KMS-11 (cell line): ENCODE data around the gene ANK3.

Source experiments
- H2AFZ ChIP-seq: fragments of 200-600 bp; sonication (generic); 2 replicates; pipeline ENCODE4 v1.6.1; 2016; ENCODE audit warnings: antibody characterized with exemption, mixed run types, low read depth
- H3K27ac ChIP-seq: fragments of 200-600 bp; sonication (generic); 2 replicates; pipeline ENCODE4 v1.6.1; 2016; ENCODE audit warnings: mild to moderate bottlenecking, mixed run types
- H3K27me3 ChIP-seq: fragments of 200-600 bp; sonication (generic); 2 replicates; pipeline ENCODE4 v1.6.1; 2017; ENCODE audit warnings: mild to moderate bottlenecking, low read depth, mixed run types, moderate library complexity; ENCODE audit not compliant: insufficient read depth
- H3K36me3 ChIP-seq: fragments of 200-600 bp; sonication (generic); 2 replicates; pipeline ENCODE4 v1.6.1; 2017; ENCODE audit warnings: mild to moderate bottlenecking, mixed run types; ENCODE audit not compliant: insufficient read depth
- H3K4me1 ChIP-seq: fragments of 200-600 bp; sonication (generic); 2 replicates; pipeline ENCODE4 v1.6.1; 2016; ENCODE audit warnings: mild to moderate bottlenecking, low read depth, mixed run types; ENCODE audit not compliant: poor library complexity, severe bottlenecking
- H3K4me2 ChIP-seq: fragments of 200-600 bp; sonication (generic); 2 replicates; pipeline ENCODE4 v1.7.0; 2016; ENCODE audit warnings: mild to moderate bottlenecking, mixed run types
- H3K4me3 ChIP-seq: fragments of 200-600 bp; sonication (generic); IDR thresholded peaks from 2 replicates; pipeline ENCODE4 v1.6.1; 2017; ENCODE audit warnings: low read depth, low read length, mixed read lengths; ENCODE audit not compliant: insufficient read depth
- H3K79me2 ChIP-seq: fragments of 200-600 bp; sonication (generic); 2 replicates; pipeline ENCODE4 v1.6.1; 2016; ENCODE audit warnings: low read depth, mixed run types; ENCODE audit not compliant: insufficient read depth
- H3K9ac ChIP-seq: fragments of 200-600 bp; sonication (generic); 2 replicates; pipeline ENCODE4 v1.6.1; 2016; ENCODE audit warnings: mild to moderate bottlenecking, mixed run types
- H4K20me1 ChIP-seq: fragments of 200-600 bp; sonication (generic); 2 replicates; pipeline ENCODE4 v1.6.1; 2016; ENCODE audit warnings: mild to moderate bottlenecking, mixed run types; ENCODE audit not compliant: insufficient read depth
- TF ChIP-seq, protein P1 (sequence below): fragments of 200-600 bp; sonication (generic); conservative IDR thresholded peaks from 2 replicates; pipeline ENCODE4 v1.6.1; 2017; ENCODE audit warnings: low read depth, mild to moderate bottlenecking, antibody characterized with exemption, low read length, moderate library complexity, mixed read lengths

The ANK3 gene

DNA sequence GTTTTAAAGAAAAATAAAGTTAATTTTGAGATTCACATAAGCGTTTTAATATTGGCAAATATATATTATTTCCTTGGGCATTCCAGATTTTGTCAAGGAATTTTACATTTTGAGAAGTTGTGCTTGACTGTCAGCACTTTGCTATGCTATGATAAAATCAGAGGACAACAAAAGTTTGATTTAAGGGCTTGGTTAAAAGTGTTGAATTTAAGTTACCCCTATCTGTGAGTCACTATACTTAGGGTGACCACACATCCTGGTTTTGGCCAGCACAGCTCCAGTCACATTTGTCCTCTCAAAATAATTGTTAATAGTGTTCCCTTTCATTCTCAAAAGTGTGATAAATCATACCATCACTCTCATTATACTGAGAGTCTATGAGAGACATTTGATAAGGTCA lies 34.2 kb upstream of the ANK3 start:
- peaks cover 97% of the 10 kb centered on the region for H3K79me2 ChIP-seq
- no peak overlapping the region for H3K9ac ChIP-seq
- H4K20me1 ChIP-seq: peaks cover 80% of the 10 kb centered on the region
- H3K36me3 ChIP-seq: no peaks in the 10 kb centered on the region
- no peak overlapping the region for H3K27ac ChIP-seq
- H3K4me2 ChIP-seq: no peak overlapping the region
- TF ChIP-seq, protein P1, sequence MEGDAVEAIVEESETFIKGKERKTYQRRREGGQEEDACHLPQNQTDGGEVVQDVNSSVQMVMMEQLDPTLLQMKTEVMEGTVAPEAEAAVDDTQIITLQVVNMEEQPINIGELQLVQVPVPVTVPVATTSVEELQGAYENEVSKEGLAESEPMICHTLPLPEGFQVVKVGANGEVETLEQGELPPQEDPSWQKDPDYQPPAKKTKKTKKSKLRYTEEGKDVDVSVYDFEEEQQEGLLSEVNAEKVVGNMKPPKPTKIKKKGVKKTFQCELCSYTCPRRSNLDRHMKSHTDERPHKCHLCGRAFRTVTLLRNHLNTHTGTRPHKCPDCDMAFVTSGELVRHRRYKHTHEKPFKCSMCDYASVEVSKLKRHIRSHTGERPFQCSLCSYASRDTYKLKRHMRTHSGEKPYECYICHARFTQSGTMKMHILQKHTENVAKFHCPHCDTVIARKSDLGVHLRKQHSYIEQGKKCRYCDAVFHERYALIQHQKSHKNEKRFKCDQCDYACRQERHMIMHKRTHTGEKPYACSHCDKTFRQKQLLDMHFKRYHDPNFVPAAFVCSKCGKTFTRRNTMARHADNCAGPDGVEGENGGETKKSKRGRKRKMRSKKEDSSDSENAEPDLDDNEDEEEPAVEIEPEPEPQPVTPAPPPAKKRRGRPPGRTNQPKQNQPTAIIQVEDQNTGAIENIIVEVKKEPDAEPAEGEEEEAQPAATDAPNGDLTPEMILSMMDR: no peak
- H3K4me3 ChIP-seq: no peak overlapping the region
- no peaks in the 10 kb centered on the region for H3K27me3 ChIP-seq
- H2AFZ ChIP-seq: no peak overlapping the region
- H3K4me1 ChIP-seq: peaks cover 84% of the 10 kb centered on the region

DNA sequence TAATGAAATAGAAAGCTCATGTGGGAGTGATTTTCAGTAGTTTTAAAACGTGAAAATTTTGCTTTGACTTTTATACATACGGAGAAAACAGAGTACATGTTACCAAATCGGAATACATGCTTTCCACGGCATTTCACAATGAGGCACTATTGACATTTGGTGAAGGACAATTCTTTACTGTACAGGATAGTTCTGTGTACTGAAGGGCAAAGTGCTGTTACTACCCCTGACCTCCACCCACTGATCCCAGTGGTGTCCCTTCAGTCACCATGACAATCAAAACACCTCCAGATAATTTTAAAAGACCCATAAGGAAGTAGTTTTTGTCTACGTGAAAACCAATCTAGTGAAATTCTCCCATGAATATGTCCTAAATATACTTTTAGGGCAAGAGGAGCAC lies 33.1 kb upstream of the ANK3 start:
- Histone ChIP-seq H4K20me1 (peaks cover 79% of the 10 kb centered on the region), H3K4me2 (no peak overlapping the region), H3K27ac (no peak overlapping the region), H3K27me3 (no peaks in the 10 kb centered on the region), H3K4me3 (no peak overlapping the region), H3K9ac (no peak overlapping the region), H3K79me2 (peaks cover 95% of the 10 kb centered on the region), H3K36me3 (no peaks in the 10 kb centered on the region), H2AFZ (no peak overlapping the region), H3K4me1 (peaks cover 83% of the 10 kb centered on the region)
- TF ChIP-seq, protein P1: no peak

DNA sequence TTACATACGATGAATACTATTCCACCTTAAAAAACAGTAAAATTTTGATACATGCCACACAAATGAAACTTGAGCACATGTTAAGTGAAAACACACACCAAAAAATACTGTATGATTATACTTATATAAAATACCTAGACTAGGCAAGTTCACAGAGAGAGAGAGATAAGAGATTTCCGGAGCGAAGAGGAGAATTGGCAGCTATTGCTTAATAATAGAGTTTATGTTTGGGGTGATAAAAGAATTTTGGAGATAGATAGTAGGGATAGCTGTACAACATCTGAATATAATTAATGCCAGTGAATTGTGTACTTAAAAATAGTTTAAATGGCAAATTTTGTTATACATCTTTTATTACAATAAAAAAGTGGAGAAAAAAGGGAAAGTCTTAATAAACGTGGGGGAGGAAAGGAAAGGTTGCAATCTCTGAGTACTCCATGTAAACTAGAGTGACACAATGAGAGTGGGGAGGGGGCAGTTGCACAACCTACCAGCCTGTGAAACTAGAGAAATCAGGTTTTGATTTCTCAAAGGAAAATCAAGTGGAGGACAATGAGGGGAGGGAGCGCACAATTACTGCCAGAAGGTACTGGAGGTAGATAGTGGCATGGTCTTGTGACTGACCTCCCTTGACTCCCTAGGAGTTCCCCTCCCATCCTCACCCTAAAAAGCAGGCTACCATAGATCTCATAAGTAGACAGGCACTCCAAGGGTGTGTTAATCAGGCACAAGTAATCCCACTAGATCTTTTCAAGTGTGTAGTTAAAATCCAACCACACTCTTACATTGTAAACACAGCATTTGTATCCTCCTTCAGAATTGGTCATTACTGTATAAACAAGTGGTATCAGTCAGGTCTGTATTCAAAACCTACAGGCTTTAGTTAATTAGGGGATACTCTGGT lies 31.6 kb upstream of the ANK3 start:
- Histone ChIP-seq H3K9ac (no peak overlapping the region), H3K79me2 (peaks cover 98% of the 10 kb centered on the region), H3K4me1 (peaks cover 74% of the 10 kb centered on the region), H3K27me3 (no peaks in the 10 kb centered on the region), H3K4me2 (no peak overlapping the region), H3K36me3 (no peaks in the 10 kb centered on the region), H4K20me1 (peaks cover 84% of the 10 kb centered on the region), H3K4me3 (no peak overlapping the region), H3K27ac (no peak overlapping the region), H2AFZ (no peak overlapping the region)
- TF ChIP-seq, protein P1: no peak

DNA sequence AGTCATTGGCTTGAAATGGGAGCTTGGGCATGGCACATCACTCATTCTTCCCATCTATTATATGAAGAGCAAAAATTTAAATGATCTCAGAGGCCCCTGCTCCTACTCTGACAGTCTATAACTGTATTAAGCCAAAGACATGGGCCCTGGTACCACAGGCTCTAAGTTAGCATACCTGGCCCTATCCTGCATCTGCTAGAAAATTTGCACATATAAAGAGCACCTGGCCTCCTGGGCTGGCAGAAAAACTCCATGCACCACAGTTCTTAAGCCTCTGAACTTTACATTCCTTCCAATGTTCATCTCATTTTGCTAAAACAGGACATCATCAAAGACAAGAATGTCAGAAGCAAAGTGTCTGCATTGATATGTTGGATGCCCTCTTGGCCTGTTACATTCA lies 29.6 kb upstream of the ANK3 start:
- Histone ChIP-seq H2AFZ (no peak overlapping the region), H3K4me2 (no peak overlapping the region), H3K36me3 (no peaks in the 10 kb centered on the region), H3K79me2 (peaks cover 98% of the 10 kb centered on the region), H3K4me3 (no peak overlapping the region), H3K4me1 (peaks cover 64% of the 10 kb centered on the region), H4K20me1 (peaks cover 70% of the 10 kb centered on the region), H3K9ac (no peak overlapping the region), H3K27ac (no peak overlapping the region), H3K27me3 (no peaks in the 10 kb centered on the region)
- TF ChIP-seq, protein P1: no peak
